GM12875 (cell line): ENCODE results near the gene DUSP10.

Experiments used
- H3K4me3 ChIP-seq: one replicate; pipeline ENCODE4 v1.5.1; 2011; ENCODE audit warnings: low read depth, low read length, control low read depth
- TF ChIP-seq, protein P1 (sequence below): IDR thresholded peaks from 2 replicates; pipeline ENCODE4 v1.5.1; 2011; ENCODE audit warnings: low read depth, mild to moderate bottlenecking, control low read depth, inconsistent platforms, low read length, moderate library complexity, borderline replicate concordance; ENCODE audit not compliant: insufficient read depth

DUSP10 gene

DNA sequence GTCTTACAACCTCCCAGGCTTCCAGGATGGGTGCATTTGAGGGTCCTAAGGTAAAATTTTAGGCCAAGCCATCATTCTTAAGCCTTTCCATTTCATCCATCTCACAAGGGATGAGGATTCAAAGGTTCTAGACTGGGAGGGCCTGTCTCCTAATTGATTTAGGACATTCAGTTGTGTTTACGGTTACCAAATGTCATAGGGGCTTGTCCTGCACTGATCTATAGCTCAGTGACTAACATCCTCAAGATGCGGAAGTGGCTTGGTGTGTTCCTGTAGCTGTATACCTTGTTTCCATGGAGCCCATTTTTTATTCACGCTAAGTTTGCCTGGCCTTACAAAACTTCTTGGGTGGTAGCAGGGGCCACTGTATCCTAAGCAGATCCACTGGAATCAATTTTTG, 52.8 kb downstream of the DUSP10 start:
- TF ChIP-seq, protein P1, sequence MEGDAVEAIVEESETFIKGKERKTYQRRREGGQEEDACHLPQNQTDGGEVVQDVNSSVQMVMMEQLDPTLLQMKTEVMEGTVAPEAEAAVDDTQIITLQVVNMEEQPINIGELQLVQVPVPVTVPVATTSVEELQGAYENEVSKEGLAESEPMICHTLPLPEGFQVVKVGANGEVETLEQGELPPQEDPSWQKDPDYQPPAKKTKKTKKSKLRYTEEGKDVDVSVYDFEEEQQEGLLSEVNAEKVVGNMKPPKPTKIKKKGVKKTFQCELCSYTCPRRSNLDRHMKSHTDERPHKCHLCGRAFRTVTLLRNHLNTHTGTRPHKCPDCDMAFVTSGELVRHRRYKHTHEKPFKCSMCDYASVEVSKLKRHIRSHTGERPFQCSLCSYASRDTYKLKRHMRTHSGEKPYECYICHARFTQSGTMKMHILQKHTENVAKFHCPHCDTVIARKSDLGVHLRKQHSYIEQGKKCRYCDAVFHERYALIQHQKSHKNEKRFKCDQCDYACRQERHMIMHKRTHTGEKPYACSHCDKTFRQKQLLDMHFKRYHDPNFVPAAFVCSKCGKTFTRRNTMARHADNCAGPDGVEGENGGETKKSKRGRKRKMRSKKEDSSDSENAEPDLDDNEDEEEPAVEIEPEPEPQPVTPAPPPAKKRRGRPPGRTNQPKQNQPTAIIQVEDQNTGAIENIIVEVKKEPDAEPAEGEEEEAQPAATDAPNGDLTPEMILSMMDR = no peak
- no peak overlapping the region for H3K4me3 ChIP-seq

DNA sequence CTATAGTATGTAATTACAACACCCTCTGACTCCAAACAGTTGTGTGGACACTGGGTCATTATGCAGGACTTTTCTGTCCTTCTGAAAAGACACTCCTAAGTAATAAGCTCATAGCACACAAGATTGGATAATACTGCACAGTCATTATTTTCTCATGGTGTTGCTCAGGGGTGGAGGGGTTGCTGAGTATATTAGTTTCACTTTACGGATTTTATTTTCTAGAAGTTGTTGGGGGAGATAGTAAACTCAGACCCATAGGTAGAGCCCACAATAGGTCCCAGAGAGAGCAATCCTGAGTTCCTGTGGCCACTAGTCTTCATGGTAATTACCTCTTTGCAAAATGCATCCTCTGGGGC, 53.4 kb downstream of the DUSP10 start:
- H3K4me3 ChIP-seq = no peak overlapping the region
- TF ChIP-seq, protein P1 = no peak

DNA sequence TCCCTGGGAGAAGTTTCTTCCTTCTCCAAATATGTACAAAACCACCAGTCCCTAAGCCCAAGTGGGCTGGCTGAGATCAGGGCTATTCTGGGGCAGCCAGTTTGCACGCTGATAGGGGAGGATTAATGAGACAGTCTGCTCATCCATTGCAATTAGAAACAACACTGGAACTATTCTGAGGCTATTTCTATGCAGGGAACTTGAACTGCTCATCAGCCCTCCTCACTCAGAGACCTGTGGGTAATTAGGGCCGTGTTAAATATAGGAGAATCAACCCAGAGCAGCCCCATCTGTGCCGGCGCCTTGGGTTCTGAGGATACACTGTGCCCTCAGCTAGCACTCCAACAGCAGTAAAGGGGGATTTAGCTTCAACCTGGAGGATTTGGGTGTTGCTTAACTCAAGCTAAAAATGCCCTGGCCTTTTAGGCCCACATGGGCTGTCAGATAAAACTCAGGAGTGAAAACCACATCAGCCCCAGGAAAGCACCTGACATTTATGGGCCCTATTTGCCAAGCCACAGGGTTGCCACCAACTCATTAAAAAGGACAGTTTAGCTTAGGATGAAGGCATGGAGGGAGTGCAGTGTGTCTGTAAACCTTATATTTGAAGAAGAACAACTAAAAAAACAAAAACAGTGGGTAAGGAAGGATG, 53.9 kb downstream of the DUSP10 start:
- no peak overlapping the region for H3K4me3 ChIP-seq
- TF ChIP-seq, protein P1 = no peak

DNA sequence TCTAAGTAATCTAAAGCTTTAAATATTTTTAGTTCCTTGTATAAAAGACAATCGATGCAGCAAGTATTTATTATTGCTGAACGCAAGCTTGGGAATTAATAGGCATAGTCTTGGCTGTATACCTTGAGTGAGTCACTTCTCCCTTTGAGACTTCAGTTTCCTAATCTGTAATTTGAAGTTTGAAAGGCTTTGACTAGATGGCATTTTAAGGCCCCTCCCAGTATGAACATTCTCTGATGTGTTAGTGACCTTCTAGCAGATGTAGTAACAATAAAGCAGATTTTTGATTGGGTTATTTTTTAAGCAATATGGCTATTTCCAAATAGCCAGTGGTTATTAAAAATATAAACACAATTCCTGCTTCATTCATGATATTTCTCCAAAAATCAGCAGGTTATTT, 58.2 kb downstream of the DUSP10 start:
- H3K4me3 ChIP-seq = no peak overlapping the region
- TF ChIP-seq, protein P1 = no peak

DNA sequence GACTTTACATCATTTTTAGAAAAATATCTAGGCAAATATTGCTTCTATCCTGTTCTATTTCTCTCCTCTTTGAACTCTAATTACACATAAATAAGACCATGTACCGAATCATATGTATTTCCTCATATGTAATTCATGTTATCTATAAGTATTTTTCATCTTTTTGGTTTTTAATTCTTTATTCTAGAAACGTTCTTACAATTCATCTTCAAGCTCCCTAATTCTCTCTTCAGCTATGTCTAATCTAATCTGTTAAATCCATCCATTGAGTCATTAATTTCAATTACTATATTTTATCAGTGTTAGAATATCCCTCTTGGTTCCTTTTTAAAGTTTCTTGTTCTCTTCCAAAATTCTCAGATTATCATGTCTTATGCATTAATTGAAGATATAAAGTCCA, 61.8 kb downstream of the DUSP10 start:
- no peak overlapping the region for H3K4me3 ChIP-seq
- TF ChIP-seq, protein P1 = no peak

DNA sequence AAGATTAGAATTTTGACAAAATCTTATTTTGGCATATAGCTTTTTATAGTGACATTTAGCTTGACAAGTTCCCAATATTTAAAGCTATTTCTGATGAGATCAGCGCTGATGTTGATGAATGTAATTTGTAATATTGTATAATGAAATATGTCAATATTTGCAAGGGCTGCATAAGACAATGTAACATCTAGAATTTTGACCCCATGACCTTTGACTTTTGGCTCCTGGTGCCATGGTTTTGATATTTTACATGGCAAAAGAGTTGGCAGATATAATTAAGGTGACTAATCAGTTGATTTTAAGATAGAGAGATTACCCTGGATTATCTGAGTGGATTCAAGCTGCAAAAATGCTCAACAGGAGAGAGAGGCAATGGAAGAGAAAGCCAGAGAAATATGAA, 63.9 kb downstream of the DUSP10 start:
- TF ChIP-seq, protein P1 = no peak
- H3K4me3 ChIP-seq = no peak overlapping the region
